ENCODE measurements around the gene HSD17B12. TPM values are rescaled to one million over a fixed set of nuclear protein-coding genes. Genes with fewer than 3 reads are reported as not detected.
A peak's percentile ranks its signal among the peaks of the same experiment; 100 is the strongest.

The HSD17B12 gene
- polyA plus RNA-seq, 3 donors: 13.3 to 35.5 (median 30.4) TPM

DNA sequence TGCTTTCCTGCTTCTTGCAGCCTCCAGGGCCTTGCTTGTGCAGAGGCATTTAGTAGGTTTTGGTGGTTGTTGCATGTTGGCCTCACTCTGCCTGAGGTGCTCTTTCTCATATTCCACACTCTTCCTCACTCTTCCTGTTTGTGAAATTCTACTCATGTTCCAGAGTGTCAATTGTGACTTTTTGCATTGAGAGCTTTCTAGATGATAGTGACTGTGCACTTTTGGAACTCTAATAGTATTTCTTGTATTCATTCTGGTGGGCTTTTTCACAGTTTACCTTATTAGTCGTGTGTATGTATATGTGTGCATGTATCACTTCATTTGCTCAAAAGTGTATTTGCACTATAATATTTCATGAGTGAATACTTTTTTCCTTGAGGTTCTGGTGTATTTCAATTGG, 11.3 kb downstream of the HSD17B12 start:
- peaks cover 30 to 36% of the 10 kb centered on the region in 2 donors for H3K4me1 ChIP-seq (ENCODE audit: control insufficient read depth in 1 of 2, insufficient read depth in 2 of 2, low read length in 2 of 2)
- no peaks in the 10 kb centered on the region for H3K36me3 ChIP-seq (replicated peaks in 1 of 2; ENCODE audit: control insufficient read depth in 1 of 2, insufficient read depth in 2 of 2, low read length in 2 of 2)
- Mint-ChIP-seq H3K36me3 (peaks cover 0 to 7% of the 10 kb centered on the region in 2 donors), H3K27ac (peak overlapping the region; percentile 8 to 94 (median 73)), H3K27me3 (ENCODE audit: low read depth in 3 of 3) (no peaks in the 10 kb centered on the region), H3K4me3 (no peak overlapping the region), H3K9me3 (no peaks in the 10 kb centered on the region), H3K4me1 (peaks cover 34% of the 10 kb centered on the region)
- H3K9ac ChIP-seq (ENCODE audit: insufficient read depth, low read length, poor library complexity, severe bottlenecking): no peak overlapping the region
- no peak for DNase-seq
- intact Hi-C loops (cut with micrococcal nuclease): no loop called here
- peak overlapping the region in 1 of 3 experiments; percentile 32 for H3K4me3 ChIP-seq (replicated peaks in 1 of 3; ENCODE audit: low read depth in 2 of 3, low read length in 3 of 3)
- no peaks in the 10 kb centered on the region for H3K9me3 ChIP-seq (replicated peaks in 1 of 2; ENCODE audit: control insufficient read depth in 1 of 2, insufficient read depth in 1 of 2, low read length in 2 of 2)
- no peak overlapping the region for H2AFZ ChIP-seq (ENCODE audit: insufficient read depth, low read depth, low read length, poor library complexity, severe bottlenecking)
- H3K27me3 ChIP-seq (ENCODE audit: control insufficient read depth in 2 of 2, insufficient read depth in 2 of 2, low read length in 2 of 2): no peaks in the 10 kb centered on the region
- H4K20me1 ChIP-seq (ENCODE audit: insufficient read depth, low read length): no peaks in the 10 kb centered on the region
- peak overlapping the region; percentile 31 for H3K4me2 ChIP-seq (replicated peaks; ENCODE audit: extremely low read depth, low read length, poor library complexity, severe bottlenecking)
- H3K27ac ChIP-seq (ENCODE audit: low read depth in 1 of 2, low read length in 2 of 2): peak overlapping the region in 1 of 2 donors; percentile 63
- peaks cover 59% of the 10 kb centered on the region for H3K79me2 ChIP-seq (ENCODE audit: insufficient read depth, low read length)
- TF ChIP-seq, protein P1, sequence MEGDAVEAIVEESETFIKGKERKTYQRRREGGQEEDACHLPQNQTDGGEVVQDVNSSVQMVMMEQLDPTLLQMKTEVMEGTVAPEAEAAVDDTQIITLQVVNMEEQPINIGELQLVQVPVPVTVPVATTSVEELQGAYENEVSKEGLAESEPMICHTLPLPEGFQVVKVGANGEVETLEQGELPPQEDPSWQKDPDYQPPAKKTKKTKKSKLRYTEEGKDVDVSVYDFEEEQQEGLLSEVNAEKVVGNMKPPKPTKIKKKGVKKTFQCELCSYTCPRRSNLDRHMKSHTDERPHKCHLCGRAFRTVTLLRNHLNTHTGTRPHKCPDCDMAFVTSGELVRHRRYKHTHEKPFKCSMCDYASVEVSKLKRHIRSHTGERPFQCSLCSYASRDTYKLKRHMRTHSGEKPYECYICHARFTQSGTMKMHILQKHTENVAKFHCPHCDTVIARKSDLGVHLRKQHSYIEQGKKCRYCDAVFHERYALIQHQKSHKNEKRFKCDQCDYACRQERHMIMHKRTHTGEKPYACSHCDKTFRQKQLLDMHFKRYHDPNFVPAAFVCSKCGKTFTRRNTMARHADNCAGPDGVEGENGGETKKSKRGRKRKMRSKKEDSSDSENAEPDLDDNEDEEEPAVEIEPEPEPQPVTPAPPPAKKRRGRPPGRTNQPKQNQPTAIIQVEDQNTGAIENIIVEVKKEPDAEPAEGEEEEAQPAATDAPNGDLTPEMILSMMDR (IDR thresholded peaks at IDR 0.05): no peak
- WGBS (ENCODE audit: insufficient coverage): no CpG with 5 or more reads among the region's 1 CpG

DNA sequence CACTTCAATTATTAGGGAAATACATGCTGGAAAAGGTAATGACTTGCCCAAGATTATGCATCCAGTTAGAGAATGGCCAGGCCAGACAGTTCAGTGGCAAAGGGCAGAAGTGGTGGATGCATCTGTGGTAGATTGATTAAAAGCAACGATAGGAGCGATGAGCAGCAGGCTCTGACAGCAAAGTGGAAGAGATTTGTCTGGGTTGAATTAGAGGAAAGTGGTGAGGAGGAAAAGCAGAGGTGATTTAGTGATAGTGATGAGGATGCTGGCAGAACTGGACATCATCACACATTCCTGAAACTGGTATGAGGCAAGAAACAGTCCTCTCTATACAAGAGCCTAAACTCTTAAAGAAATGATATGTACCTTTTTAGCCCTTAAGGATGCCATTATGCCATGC, 12.5 kb downstream of the HSD17B12 start:
- H3K36me3 ChIP-seq (replicated peaks in 1 of 2; ENCODE audit: control insufficient read depth in 1 of 2, insufficient read depth in 2 of 2, low read length in 2 of 2): no peaks in the 10 kb centered on the region
- H3K9me3 ChIP-seq (replicated peaks in 1 of 2; ENCODE audit: control insufficient read depth in 1 of 2, insufficient read depth in 1 of 2, low read length in 2 of 2): no peaks in the 10 kb centered on the region
- H3K4me3 ChIP-seq (replicated peaks in 1 of 3; ENCODE audit: low read depth in 2 of 3, low read length in 3 of 3): no peak overlapping the region
- H3K79me2 ChIP-seq (ENCODE audit: insufficient read depth, low read length): peaks cover 57% of the 10 kb centered on the region
- H3K4me3 Mint-ChIP-seq: no peak overlapping the region
- no peaks in the 10 kb centered on the region for H3K27me3 ChIP-seq (ENCODE audit: control insufficient read depth in 2 of 2, insufficient read depth in 2 of 2, low read length in 2 of 2)
- no peak overlapping the region for H3K9ac ChIP-seq (ENCODE audit: insufficient read depth, low read length, poor library complexity, severe bottlenecking)
- intact Hi-C loops (cut with micrococcal nuclease): no loop called here
- H3K9me3 Mint-ChIP-seq: peaks cover 0 to 3% (median 0%) of the 10 kb centered on the region in 7 donors
- no peaks in the 10 kb centered on the region for H3K27me3 Mint-ChIP-seq (ENCODE audit: low read depth in 3 of 3)
- H3K4me1 Mint-ChIP-seq: peaks cover 22% of the 10 kb centered on the region
- H3K27ac Mint-ChIP-seq: no peak overlapping the region
- TF ChIP-seq, protein P1 (IDR thresholded peaks at IDR 0.05): no peak
- H3K36me3 Mint-ChIP-seq: peaks cover 0 to 9% of the 10 kb centered on the region in 2 donors
- no peak overlapping the region for H3K4me2 ChIP-seq (replicated peaks; ENCODE audit: extremely low read depth, low read length, poor library complexity, severe bottlenecking)
- H4K20me1 ChIP-seq (ENCODE audit: insufficient read depth, low read length): no peaks in the 10 kb centered on the region
- H3K4me1 ChIP-seq (ENCODE audit: control insufficient read depth in 1 of 2, insufficient read depth in 2 of 2, low read length in 2 of 2): peaks cover 19 to 23% of the 10 kb centered on the region in 2 donors
- H3K27ac ChIP-seq (ENCODE audit: low read depth in 1 of 2, low read length in 2 of 2): no peak overlapping the region
- 94% methylated on average over 2 of the region's 2 CpGs for WGBS (ENCODE audit: insufficient coverage)
- no peak for DNase-seq
- no peak overlapping the region for H2AFZ ChIP-seq (ENCODE audit: insufficient read depth, low read depth, low read length, poor library complexity, severe bottlenecking)
